HFFc6 (cell line): ENCODE data around the gene TMEM235. TPM values are rescaled to one million over a fixed set of nuclear protein-coding genes. Genes with fewer than 3 reads are reported as not detected.

Source experiments
- DNase-seq: peaks from one replicate; pipeline ENCODE4 v3.0.0-alpha.2; 2018
- H3K27ac Mint-ChIP-seq: 2 replicates; pipeline ENCODE4 v1.8.0; 2020; ENCODE audit warnings: mild to moderate bottlenecking, mixed read lengths
- H3K27me3 Mint-ChIP-seq: 2 replicates; pipeline ENCODE4 v1.8.0; 2021; ENCODE audit warnings: mild to moderate bottlenecking, moderate library complexity, mixed read lengths; ENCODE audit not compliant: insufficient read depth
- H3K36me3 Mint-ChIP-seq: 2 replicates; pipeline ENCODE4 v1.8.0; 2021; ENCODE audit warnings: low read depth, mixed read lengths
- H3K4me1 Mint-ChIP-seq: 2 replicates; pipeline ENCODE4 v1.8.0; 2020; ENCODE audit warnings: low read depth, mixed read lengths
- H3K4me3 Mint-ChIP-seq: 2 replicates; pipeline ENCODE4 v1.8.0; 2020; ENCODE audit warnings: mild to moderate bottlenecking, moderate library complexity, mixed read lengths
- H3K9me3 Mint-ChIP-seq: 2 replicates; pipeline ENCODE4 v1.8.0; 2020; ENCODE audit warnings: mild to moderate bottlenecking, mixed read lengths
- CTCF ChIP-seq: fragments of 200-600 bp; sonication (generic); IDR thresholded peaks from 2 replicates; pipeline ENCODE4 v1.5.0; 2021; ENCODE audit warnings: antibody characterized with exemption, mild to moderate bottlenecking
- total RNA-seq, 6 experiments: library from RNA; stranded (reverse); fragmentation: NEBNext Ultra II Directional; extraction: Animal tissue kit (Norgen Biotek cat#: 25700); gene quantifications; 2 replicates in 1 of 6; 3 replicates in 5 of 6; pipeline ENCODE4 v1.2.3, GENCODE V29; 2021

The TMEM235 gene
- total RNA-seq, 6 experiments from 2014 or later: not detected

DNA sequence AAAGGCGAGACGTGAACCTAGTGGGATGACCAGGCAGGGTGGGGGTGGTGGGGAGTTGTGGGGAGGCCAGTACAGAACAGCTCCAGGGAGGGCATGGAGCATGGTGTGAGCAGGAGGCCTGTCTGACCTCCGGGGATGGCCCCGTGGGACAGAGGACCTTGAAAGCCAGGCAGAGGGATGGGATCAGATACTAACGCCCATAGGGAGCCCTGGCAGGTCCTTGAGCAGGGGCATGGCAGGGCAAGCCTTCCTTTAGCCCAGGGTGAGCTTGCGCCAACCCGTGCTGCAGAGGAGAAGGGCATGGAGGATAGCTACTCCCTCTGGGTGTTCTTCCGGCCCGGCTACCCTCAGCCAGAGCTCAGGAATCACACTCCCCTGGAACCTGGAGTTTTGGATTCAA is 35.3 kb downstream of the TMEM235 start:
- no peak for TF ChIP-seq CTCF
- H3K4me3 Mint-ChIP-seq: no peak overlapping the region
- H3K36me3 Mint-ChIP-seq: no peaks in the 10 kb centered on the region
- H3K27me3 Mint-ChIP-seq: peaks cover 49% of the 10 kb centered on the region
- H3K27ac Mint-ChIP-seq: no peak overlapping the region
- H3K9me3 Mint-ChIP-seq: no peaks in the 10 kb centered on the region
- DNase-seq: no peak
- H3K4me1 Mint-ChIP-seq: no peaks in the 10 kb centered on the region

GRCh38 chr17:78267253-78268073 is 36.0 kb downstream of the TMEM235 start:
- no peak for TF ChIP-seq CTCF
- Mint-ChIP-seq H3K4me1 (no peaks in the 10 kb centered on the region), H3K9me3 (no peaks in the 10 kb centered on the region), H3K27ac (no peak overlapping the region), H3K27me3 (peaks cover 53% of the 10 kb centered on the region), H3K4me3 (no peak overlapping the region), H3K36me3 (no peaks in the 10 kb centered on the region)
- no peak for DNase-seq

GRCh38 chr17:78268191-78268874 is 36.9 kb downstream of the TMEM235 start:
- no peak overlapping the region for H3K4me3 Mint-ChIP-seq
- H3K27ac Mint-ChIP-seq: no peak overlapping the region

GRCh38 chr17:78268951-78269905 is 37.8 kb downstream of the TMEM235 start:
- no peaks in the 10 kb centered on the region for H3K4me1 Mint-ChIP-seq

More at GRCh38 chr17:78268191-78268874, 36.9 kb downstream of the TMEM235 start:
- no peak for DNase-seq
- Mint-ChIP-seq H3K36me3 (no peaks in the 10 kb centered on the region), H3K4me1 (no peaks in the 10 kb centered on the region), H3K27me3 (peaks cover 60% of the 10 kb centered on the region), H3K9me3 (no peaks in the 10 kb centered on the region)
- TF ChIP-seq CTCF: no peak

More at GRCh38 chr17:78268951-78269905, 37.8 kb downstream of the TMEM235 start:
- DNase-seq: no peak
- Mint-ChIP-seq H3K4me3 (no peak overlapping the region), H3K9me3 (0 out of 2 replicates have a peak, but pooled peaks cover 3% of the 10 kb centered on the region), H3K36me3 (no peaks in the 10 kb centered on the region), H3K27ac (no peak overlapping the region), H3K27me3 (peaks cover 61% of the 10 kb centered on the region)
- TF ChIP-seq CTCF: no peak
